HG03196 (cell line): ENCODE data around the gene TMEM132D.
"Not testable (repeated sequence)": the region's sequence is repeated elsewhere in the genome, so short reads cannot be mapped to it uniquely, and the experiment has no call there.

Experiments
- ATAC-seq: cut with Tn5 transposase; IDR thresholded peaks from one replicate; pipeline ENCODE4 v1.9.1; 2021; ENCODE audit not compliant: unreplicated experiment

The TMEM132D gene

DNA sequence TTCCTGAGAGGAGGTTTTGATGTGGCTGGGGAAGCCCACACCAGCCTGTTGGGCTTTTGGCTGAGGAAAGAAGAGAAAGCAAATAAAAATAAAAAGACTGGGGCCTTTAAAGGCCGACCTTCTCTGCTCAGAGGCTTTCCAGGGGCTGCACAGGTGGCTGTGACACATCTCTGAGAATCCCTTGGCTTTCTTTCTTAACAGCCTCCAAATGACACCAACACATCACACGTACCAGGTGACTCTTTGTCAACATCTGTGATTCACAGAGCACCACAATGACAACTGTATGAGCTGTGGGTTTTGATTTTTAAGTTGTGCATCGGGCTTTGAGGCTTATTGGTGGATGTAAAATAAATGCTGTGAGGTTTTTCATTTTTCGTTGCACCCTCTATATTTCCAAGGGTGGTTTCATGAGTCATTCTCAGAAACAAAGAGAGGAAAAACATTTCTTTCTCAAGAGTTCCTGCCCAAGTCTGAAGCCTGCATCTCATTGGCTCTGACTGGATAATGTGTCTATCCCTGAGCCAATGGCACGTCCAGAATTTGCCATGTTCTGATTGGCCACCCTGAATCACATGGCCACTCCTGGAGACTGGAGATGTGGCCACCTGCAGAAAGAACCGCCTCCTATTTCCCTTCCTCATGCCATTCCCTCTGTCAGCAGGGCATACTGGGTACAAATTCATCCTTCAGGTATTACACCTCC lies 701.6 kb downstream of the TMEM132D start:
- no peak for ATAC-seq

- no peak for ATAC-seq
Observed at GRCh38 chr12:129201029-129201428, 702.8 kb downstream of the TMEM132D start.

GRCh38 chr12:129200576-129200975 lies 703.2 kb downstream of the TMEM132D start:
- no peak for ATAC-seq

GRCh38 chr12:129196927-129197326 lies 706.9 kb downstream of the TMEM132D start:
- ATAC-seq: no peak

DNA sequence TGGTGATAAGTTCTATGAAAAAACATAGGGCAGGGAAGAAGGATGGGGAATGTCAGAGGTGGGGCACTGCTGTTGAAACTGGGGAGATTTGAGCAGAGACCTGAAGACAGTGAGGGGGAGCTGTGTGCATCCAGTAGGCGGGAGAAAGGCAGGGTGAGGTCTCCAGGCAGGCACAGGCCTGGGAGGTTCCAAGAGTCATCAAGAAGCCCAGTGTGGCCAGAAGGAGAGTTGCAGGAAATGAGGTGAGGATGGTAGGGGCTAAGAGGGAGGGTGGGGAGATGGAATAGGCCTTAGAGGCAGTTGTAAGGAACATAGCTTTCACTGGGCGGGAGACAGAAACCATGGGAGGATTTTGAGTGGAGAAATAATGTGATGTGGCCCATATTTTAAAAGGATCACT lies 708.7 kb downstream of the TMEM132D start:
- ATAC-seq: no peak

DNA sequence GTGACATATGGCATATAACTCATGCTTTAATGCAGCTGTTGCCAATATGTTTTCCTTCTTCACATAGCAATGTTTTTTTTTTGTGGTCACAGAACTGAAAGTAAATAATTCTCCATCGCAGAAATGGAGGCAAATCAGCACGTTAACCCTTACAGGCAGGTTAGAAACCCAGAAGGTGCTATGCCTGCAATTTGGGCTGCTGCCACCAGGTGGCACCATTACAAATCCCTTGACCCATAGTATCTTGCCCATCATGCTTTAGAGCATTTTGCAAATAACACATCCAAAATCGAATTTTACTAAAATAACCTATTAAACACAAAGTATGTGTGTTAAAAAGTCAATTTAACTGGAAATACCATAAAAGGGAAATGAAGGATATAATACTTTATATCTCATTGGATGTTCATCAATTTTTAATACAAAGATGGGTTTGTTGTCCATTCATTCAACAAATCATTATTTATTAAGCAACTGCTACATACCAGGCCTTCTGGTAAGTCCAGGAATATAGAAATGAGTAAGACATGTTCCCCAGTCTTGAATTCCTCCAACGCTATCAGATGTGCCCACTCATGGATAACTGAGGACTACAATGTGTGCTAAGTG lies 710.5 kb downstream of the TMEM132D start:
- ATAC-seq: no peak

- ATAC-seq: no peak
Observed at GRCh38 chr12:129190827-129191226, 713.0 kb downstream of the TMEM132D start.

DNA sequence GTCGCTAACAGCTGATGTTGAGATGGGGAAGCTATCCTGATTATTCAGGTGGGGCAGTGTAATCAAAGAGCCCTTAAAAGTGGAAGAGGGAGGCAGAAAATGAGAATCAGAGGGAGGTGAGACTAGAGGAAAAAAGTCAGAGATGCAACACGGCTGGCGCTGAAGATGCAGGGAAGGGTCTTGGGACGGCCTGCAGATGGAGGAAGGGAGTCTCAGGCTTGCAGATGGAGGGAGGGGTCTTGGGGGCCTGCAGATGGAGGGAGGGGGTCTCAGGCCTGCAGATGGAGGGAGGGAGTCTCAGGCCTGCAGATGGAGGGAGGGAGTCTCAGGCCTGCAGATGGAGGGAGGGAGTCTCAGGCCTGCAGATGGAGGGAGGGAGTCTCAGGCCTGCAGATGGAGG lies 713.9 kb downstream of the TMEM132D start:
- ATAC-seq: not testable (repeated sequence)

DNA sequence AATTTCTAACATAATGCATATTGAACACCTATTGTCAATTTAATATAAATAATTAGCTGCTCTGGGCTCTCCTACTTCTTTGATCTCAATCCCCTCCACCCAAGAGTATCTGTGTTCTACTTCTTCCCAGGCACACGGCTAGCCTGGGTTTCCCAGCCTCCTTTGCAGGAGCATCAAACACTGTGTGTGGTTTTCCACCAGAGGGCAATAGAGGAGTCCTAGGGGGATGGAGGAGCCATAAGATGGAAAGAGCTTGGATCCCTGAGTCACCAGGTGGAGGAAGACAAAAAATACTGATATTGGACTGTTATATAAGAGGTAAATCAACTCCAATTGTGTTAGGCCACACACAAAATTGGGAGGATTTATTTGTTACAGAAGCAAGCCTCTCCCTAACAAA lies 716.9 kb downstream of the TMEM132D start:
- ATAC-seq: no peak

- ATAC-seq: no peak
Observed at GRCh38 chr12:129185855-129186254, 718.0 kb downstream of the TMEM132D start.

- no peak for ATAC-seq
Observed at GRCh38 chr12:129184127-129184928, 719.5 kb downstream of the TMEM132D start.

DNA sequence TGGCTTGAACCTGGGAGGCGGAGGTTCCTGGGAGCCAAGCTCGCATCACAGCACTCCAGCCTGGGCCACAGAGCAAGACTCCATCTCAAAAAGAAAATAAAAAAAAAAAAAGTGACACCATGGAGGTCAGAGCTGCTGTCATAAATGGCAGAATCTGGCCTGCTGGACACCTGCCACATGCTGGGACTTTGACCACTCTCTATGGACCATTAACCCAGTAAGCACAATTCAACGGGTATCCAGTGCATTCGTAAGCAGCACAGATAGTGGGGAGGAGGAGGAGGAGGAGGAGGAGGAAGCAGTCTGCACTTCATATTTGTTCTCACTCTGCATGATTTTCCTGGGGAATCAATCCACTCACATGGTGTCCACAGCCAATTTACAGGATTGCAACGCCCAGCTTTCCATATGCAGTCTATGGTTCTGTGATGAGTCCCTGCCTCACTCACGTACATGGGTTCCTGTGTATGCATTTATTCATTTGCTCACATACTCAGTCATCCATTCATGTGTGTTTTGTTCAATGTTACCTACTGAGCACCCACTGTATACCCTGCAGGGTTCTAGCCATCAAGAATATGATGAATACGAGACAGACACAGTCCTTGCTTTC lies 723.8 kb downstream of the TMEM132D start:
- no peak for ATAC-seq

GRCh38 chr12:129169928-129170327 lies 733.9 kb downstream of the TMEM132D start:
- ATAC-seq: no peak

DNA sequence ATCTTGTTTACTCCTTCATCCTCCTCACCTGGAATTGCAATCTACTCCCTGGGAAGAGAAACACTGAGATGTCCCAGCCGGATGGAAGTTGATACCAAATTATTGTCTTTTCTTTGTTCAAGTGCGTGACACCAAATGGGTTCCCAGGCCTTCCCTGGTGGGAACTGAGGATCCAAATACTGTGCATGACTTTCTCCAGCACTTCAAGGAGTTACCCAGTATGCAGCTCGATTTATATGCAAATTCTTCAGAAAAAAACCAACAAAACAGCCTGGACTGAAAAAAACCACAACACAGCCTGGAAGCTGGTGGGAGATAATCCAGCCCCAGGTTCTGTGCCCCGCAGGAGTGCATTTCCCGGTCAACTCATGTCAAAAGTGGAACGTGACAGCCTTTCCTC lies 740.0 kb downstream of the TMEM132D start:
- ATAC-seq: no peak

GRCh38 chr12:129163461-129163860 lies 740.4 kb downstream of the TMEM132D start:
- no peak for ATAC-seq

DNA sequence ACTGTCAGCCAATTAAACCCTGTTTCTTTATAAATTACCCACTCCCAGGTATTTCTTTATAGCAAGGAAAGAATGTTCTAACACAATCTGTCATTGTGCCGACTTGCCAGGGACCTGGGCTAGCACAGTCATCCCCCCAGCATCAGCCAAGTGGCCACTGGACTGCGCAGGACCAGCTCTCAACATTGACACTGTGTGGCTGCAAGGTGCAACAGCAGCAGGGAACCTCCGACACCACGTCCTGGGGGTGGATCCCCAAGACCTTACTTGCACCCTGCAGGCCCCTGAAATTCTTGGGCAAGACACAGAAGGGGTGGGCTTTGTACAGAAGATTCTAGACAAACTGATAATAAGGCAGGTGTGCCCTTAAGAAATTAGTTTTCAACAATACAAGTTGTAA lies 741.0 kb downstream of the TMEM132D start:
- no peak for ATAC-seq

- ATAC-seq: no peak
Observed at GRCh38 chr12:129161511-129161910, 742.3 kb downstream of the TMEM132D start.

DNA sequence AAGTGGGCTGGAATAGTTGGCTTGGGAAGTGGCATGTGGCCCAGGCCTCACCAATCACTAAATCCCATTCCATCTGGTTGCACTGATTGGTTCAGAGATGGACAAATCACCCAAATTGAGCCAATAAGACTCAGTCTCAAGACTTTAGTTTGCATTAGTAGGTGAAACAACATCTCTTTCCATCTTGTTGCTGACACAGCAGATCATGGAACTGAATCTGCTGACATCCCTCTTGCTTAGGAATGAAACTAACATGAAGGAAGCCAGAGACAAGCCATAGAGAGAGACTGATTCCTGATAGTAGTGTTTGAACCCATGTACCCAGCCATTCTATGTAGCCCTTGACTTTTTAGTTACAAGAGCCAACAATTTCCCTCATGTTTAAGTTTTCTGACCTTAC lies 743.5 kb downstream of the TMEM132D start:
- ATAC-seq: no peak

- ATAC-seq: no peak
Observed at GRCh38 chr12:129152351-129153104, 751.3 kb downstream of the TMEM132D start.

DNA sequence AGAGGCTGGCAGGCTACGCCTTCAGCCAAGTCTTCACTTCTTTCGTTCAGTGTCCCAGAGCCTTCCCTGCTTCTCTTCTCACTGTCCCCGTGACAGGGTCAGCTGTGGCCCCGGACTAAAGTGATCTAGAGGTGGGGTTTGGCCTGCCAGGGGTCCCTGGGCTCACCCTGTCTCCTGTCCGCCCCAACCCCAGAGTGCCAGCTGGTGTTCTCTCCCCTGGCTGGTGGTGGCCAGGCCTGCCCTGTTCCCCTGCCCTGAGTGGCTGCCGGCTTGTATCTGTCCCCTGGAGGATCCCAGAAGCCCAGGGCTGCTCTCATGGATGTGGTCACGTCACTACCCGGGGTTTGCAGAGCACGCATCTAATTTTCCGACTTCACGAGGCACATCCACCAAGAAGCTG lies 753.1 kb downstream of the TMEM132D start:
- no peak for ATAC-seq

- ATAC-seq: no peak
Observed at GRCh38 chr12:129145381-129145780, 758.4 kb downstream of the TMEM132D start.
